Activated naive CD8-positive, alpha-beta T cell treated with anti-CD3 and anti-CD28 coated beads for 36 hours (primary cell): ENCODE data around the gene MAT1A. TPM values are rescaled to one million over a fixed set of nuclear protein-coding genes. Genes with fewer than 3 reads are reported as not detected.
"Not testable (repeated sequence)": the region's sequence is repeated elsewhere in the genome, so short reads cannot be mapped to it uniquely, and the experiment has no call there.

Source experiments
- DNase-seq: peaks from one replicate; pipeline ENCODE4 v3.0.0; 2021
- H3K27ac Mint-ChIP-seq: one replicate; pipeline ENCODE4 v1.8.0; 2022; ENCODE audit warnings: mild to moderate bottlenecking, moderate library complexity, mixed read lengths
- H3K27me3 Mint-ChIP-seq: one replicate; pipeline ENCODE4 v1.8.0; 2022; ENCODE audit warnings: mild to moderate bottlenecking, mixed read lengths
- H3K36me3 Mint-ChIP-seq: one replicate; pipeline ENCODE4 v1.8.0; 2021; ENCODE audit warnings: mild to moderate bottlenecking, mixed read lengths
- H3K4me1 Mint-ChIP-seq: one replicate; pipeline ENCODE4 v1.8.0; 2021; ENCODE audit warnings: mixed read lengths
- H3K4me3 Mint-ChIP-seq: one replicate; pipeline ENCODE4 v1.8.0; 2022; ENCODE audit warnings: mild to moderate bottlenecking, moderate library complexity, mixed read lengths
- H3K9me3 Mint-ChIP-seq: one replicate; pipeline ENCODE4 v1.8.0; 2022; ENCODE audit warnings: mixed read lengths
- total RNA-seq, 2 experiments: library from RNA; stranded (reverse); gene quantifications; one replicate each; pipeline ENCODE4 v1.2.3, GENCODE V29; 2021

MAT1A gene
- total RNA-seq, 2 experiments from 2014 or later = not detected

GRCh38 chr10:80234331-80235235, 54.9 kb downstream of the MAT1A start:
- H3K4me3 Mint-ChIP-seq, H3K36me3 Mint-ChIP-seq, H3K9me3 Mint-ChIP-seq, DNase-seq, H3K27me3 Mint-ChIP-seq, H3K27ac Mint-ChIP-seq, H3K4me1 Mint-ChIP-seq: not testable (repeated sequence)

DNA sequence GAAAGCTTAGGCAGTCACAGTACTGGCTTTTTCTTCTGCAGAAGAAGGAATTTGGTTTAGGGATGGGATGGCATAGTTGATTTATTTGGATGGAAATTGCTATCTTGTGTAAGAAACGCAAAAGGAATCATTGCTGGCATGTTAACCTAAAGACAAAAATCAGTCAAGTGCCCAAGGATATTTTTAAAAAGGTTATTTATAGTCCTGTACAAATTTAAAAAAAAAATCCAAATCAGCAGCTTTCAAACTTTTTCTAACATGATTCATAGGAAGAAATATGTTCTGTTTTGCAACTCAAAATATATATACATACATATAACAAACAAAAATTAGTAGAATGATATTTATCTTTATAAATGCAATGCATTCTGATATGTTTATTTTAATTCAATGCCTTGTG, 55.6 kb downstream of the MAT1A start:
- not testable (repeated sequence) for H3K4me1 Mint-ChIP-seq, H3K4me3 Mint-ChIP-seq

DNA sequence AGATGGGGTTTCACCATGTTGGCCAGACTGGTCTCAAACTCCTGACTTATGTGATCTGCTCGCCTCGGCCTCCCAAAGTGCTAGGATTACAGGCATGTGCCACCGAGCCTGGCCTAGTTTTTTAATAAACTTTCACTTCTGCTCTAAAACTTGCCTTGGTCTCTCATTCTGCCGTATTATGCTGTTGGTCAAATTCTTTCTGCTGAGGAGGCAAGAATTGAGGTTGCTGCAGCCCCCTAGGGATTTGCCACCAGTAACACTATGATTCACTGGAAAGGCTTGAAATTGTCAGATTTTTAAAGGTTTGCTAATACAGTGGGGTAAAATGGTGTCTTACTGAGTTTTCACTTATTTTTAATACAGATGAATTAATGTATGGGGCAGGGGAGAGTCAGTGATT, 62.7 kb downstream of the MAT1A start:
- not testable (repeated sequence) for H3K4me3 Mint-ChIP-seq, H3K4me1 Mint-ChIP-seq, DNase-seq, H3K27ac Mint-ChIP-seq, H3K36me3 Mint-ChIP-seq, H3K9me3 Mint-ChIP-seq
- H3K27me3 Mint-ChIP-seq = peaks cover 11% of the 10 kb centered on the region

More for the DNA sequence above, 55.6 kb downstream of the MAT1A start:
- not testable (repeated sequence) for H3K36me3 Mint-ChIP-seq, DNase-seq, H3K27ac Mint-ChIP-seq, H3K27me3 Mint-ChIP-seq, H3K9me3 Mint-ChIP-seq

- not testable (repeated sequence) for DNase-seq, H3K4me3 Mint-ChIP-seq, H3K4me1 Mint-ChIP-seq, H3K9me3 Mint-ChIP-seq, H3K36me3 Mint-ChIP-seq, H3K27ac Mint-ChIP-seq
- peaks cover 11% of the 10 kb centered on the region for H3K27me3 Mint-ChIP-seq
Measured at GRCh38 chr10:80223031-80223419, 66.4 kb downstream of the MAT1A start.

Other genes with a start within 250 kb of the MAT1A start
- 10 to 100 TPM; 11.1 to 14.7 TPM for gene TMEM254, start 211.0 kb downstream of the MAT1A start, total RNA-seq
- not detected for gene PLAC9, start 156.9 kb downstream of the MAT1A start, total RNA-seq
- gene ANXA11, start 84.1 kb downstream of the MAT1A start, total RNA-seq = 100 to 1,000 TPM; 181 to 191 TPM
- not detected for gene DYDC1, start 67.1 kb upstream of the MAT1A start, total RNA-seq
- gene DYDC2, start 67.1 kb upstream of the MAT1A start, total RNA-seq = under 1 TPM in 1 of 2 experiments, not detected in 1; 0.42 TPM
- gene PRXL2A, start 118.9 kb upstream of the MAT1A start, total RNA-seq = 10 to 100 TPM; 23.3 to 24.5 TPM
- gene TSPAN14, start 164.7 kb upstream of the MAT1A start, total RNA-seq = 10 to 100 TPM; 39.6 to 40.4 TPM
- gene SH2D4B, start 248.2 kb upstream of the MAT1A start, total RNA-seq = under 1 TPM; 0.08 to 0.18 TPM